ENCODE measurements around the gene UPB1. TPM values are rescaled to one million over a fixed set of nuclear protein-coding genes. Genes with fewer than 3 reads are reported as not detected.

UPB1 gene
- total and polyA plus RNA-seq, 9 of the 15 experiments (the other 6 are each of a cell fraction or from before 2014, with no cell fraction given): 0.06 to 0.11 TPM; not detected in 7

GRCh38 chr22:24571266-24571665, 76.1 kb downstream of the UPB1 start:
- Histone ChIP-seq H3K9ac (ENCODE audit: insufficient read depth in 1 of 2, low read depth in 2 of 2, low read length in 2 of 2) (no peak overlapping the region), H3K36me3 (ENCODE audit: control insufficient read depth, insufficient read depth, low read length) (peaks cover 71% of the 10 kb centered on the region), H3K4me1 (replicated peaks in 1 of 2; ENCODE audit: control insufficient read depth in 2 of 2, insufficient read depth in 2 of 2, low read length in 2 of 2) (no peaks in the 10 kb centered on the region), H4K20me1 (replicated peaks; ENCODE audit: control insufficient read depth, insufficient read depth, low read length) (peaks cover 7% of the 10 kb centered on the region; the same call in 1 of the 2 replicates), H3K9me3 (replicated peaks; ENCODE audit: control insufficient read depth, insufficient read depth, low read depth, low read length) (no peaks in the 10 kb centered on the region), H3K27ac (ENCODE audit: extremely low read depth, low read depth, low read length) (no peak overlapping the region), H3K4me3 (no peak overlapping the region), H3K4me2 (ENCODE audit: insufficient read depth, low read length) (no peak overlapping the region), H3K9me1 (ENCODE audit: control insufficient read depth, insufficient read depth, low read length) (no peaks in the 10 kb centered on the region), H3K27me3 (ENCODE audit: control insufficient read depth in 2 of 2, insufficient read depth in 2 of 2, low read length in 2 of 2) (no peaks in the 10 kb centered on the region), H3K79me2 (ENCODE audit: control insufficient read depth, insufficient read depth, low read length) (peaks cover 18% of the 10 kb centered on the region), H2AFZ (ENCODE audit: low read depth, low read length) (no peak overlapping the region)
- 95% methylated on average over 7 of the region's 7 CpGs for WGBS (ENCODE audit: insufficient coverage, low coverage, missing lambda C conversion rate)
- ATAC-seq (no peak), FAIRE-seq (no peak), DNase-seq (ENCODE audit: extremely low read depth in 1 of 4, low spot score in 3 of 4) (no peak)
- BruUV-seq (replicated peaks): no TSS peak
- ChIA-PET CTCF (ENCODE audit: low intra/inter-chr PET ratio) (no interaction called here), POLR2A (interaction anchor here (0.6 to 1.3 kb wide), 3 partner anchors 15 to 19 kb away, joined by 3 to 5 read pairs (median 3); partner anchors contain the start of gene SNRPD3)
- in situ Hi-C loops (cut with MboI): no loop called here
- intact Hi-C loops (cut with micrococcal nuclease): no loop called here
- TF ChIP-seq POLR2H (tag; IDR thresholded peaks at IDR 0.05; ENCODE audit: low read depth): no peak

DNA sequence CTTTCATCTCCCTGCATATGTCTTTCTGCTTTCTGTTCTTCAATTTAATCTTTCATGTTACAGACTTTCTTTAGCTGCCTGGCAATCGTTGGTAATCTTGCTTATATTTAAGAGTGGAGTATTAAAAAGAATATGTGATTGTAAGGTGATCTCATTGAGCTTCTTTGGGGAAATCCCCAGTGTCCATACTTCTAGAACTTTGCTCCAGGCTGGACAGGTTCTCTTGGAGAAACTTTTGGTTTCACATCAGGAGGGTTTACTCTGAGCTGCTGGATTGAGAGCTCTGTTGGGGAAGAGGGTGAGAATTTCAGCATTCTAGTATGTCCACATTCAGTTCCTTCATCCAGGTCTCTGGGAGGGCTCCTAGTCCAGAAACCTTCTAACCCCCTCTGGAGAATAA, 81.6 kb downstream of the UPB1 start:
- POLR2A ChIA-PET: interaction anchor here (0.6 to 1.5 kb wide), 2 partner anchors 13 to 15 kb away, joined by 3 read pairs; no protein-coding TSS in a partner anchor
- Histone ChIP-seq H3K4me2 (ENCODE audit: insufficient read depth, low read length) (no peak overlapping the region), H3K4me1 (replicated peaks in 1 of 2; ENCODE audit: control insufficient read depth in 2 of 2, insufficient read depth in 2 of 2, low read length in 2 of 2) (no peaks in the 10 kb centered on the region; a peak in 1 of 5 replicates), H4K20me1 (replicated peaks; ENCODE audit: control insufficient read depth, insufficient read depth, low read length) (no peaks in the 10 kb centered on the region), H3K9me1 (ENCODE audit: control insufficient read depth, insufficient read depth, low read length) (no peaks in the 10 kb centered on the region), H3K79me2 (ENCODE audit: control insufficient read depth, insufficient read depth, low read length) (no peaks in the 10 kb centered on the region; the same call in 2 of the 3 replicates), H3K27me3 (ENCODE audit: control insufficient read depth in 2 of 2, insufficient read depth in 2 of 2, low read length in 2 of 2) (no peaks in the 10 kb centered on the region), H3K27ac (ENCODE audit: extremely low read depth, low read depth, low read length) (no peak overlapping the region), H3K4me3 (no peak overlapping the region), H3K9ac (ENCODE audit: insufficient read depth in 1 of 2, low read depth in 2 of 2, low read length in 2 of 2) (no peak overlapping the region), H3K9me3 (replicated peaks; ENCODE audit: control insufficient read depth, insufficient read depth, low read depth, low read length) (no peaks in the 10 kb centered on the region), H3K36me3 (ENCODE audit: control insufficient read depth, insufficient read depth, low read length) (peaks cover 29% of the 10 kb centered on the region), H2AFZ (ENCODE audit: low read depth, low read length) (no peak overlapping the region)
- ATAC-seq: no peak
- no TSS peak for BruUV-seq (replicated peaks)
- TF ChIP-seq SIRT6 (IDR thresholded peaks at IDR 0.05; ENCODE audit: low read depth, low read length): no peak
- TF ChIP-seq, protein P1, sequence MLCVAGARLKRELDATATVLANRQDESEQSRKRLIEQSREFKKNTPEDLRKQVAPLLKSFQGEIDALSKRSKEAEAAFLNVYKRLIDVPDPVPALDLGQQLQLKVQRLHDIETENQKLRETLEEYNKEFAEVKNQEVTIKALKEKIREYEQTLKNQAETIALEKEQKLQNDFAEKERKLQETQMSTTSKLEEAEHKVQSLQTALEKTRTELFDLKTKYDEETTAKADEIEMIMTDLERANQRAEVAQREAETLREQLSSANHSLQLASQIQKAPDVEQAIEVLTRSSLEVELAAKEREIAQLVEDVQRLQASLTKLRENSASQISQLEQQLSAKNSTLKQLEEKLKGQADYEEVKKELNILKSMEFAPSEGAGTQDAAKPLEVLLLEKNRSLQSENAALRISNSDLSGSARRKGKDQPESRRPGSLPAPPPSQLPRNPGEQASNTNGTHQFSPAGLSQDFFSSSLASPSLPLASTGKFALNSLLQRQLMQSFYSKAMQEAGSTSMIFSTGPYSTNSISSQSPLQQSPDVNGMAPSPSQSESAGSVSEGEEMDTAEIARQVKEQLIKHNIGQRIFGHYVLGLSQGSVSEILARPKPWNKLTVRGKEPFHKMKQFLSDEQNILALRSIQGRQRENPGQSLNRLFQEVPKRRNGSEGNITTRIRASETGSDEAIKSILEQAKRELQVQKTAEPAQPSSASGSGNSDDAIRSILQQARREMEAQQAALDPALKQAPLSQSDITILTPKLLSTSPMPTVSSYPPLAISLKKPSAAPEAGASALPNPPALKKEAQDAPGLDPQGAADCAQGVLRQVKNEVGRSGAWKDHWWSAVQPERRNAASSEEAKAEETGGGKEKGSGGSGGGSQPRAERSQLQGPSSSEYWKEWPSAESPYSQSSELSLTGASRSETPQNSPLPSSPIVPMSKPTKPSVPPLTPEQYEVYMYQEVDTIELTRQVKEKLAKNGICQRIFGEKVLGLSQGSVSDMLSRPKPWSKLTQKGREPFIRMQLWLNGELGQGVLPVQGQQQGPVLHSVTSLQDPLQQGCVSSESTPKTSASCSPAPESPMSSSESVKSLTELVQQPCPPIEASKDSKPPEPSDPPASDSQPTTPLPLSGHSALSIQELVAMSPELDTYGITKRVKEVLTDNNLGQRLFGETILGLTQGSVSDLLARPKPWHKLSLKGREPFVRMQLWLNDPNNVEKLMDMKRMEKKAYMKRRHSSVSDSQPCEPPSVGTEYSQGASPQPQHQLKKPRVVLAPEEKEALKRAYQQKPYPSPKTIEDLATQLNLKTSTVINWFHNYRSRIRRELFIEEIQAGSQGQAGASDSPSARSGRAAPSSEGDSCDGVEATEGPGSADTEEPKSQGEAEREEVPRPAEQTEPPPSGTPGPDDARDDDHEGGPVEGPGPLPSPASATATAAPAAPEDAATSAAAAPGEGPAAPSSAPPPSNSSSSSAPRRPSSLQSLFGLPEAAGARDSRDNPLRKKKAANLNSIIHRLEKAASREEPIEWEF (CRISPR knock-in tag; IDR thresholded peaks at IDR 0.05): no peak
- TF ChIP-seq ZNF57 (CRISPR knock-in tag; IDR thresholded peaks at IDR 0.05): no peak
- TF ChIP-seq CBX1 (IDR thresholded peaks at IDR 0.05; ENCODE audit: low read depth): no peak
- TF ChIP-seq DEAF1 (CRISPR knock-in tag; IDR thresholded peaks at IDR 0.05): no peak
- TF ChIP-seq ZNF512 (tag; IDR thresholded peaks at IDR 0.05): no peak
- FAIRE-seq: no peak
- 63% methylated on average over 1 of the region's 1 CpG for WGBS (ENCODE audit: insufficient coverage, low coverage, missing lambda C conversion rate)
- CTCF ChIA-PET (ENCODE audit: low intra/inter-chr PET ratio): no interaction called here
- DNase-seq (ENCODE audit: extremely low read depth in 1 of 4, low spot score in 3 of 4): no peak
- intact Hi-C loops (cut with micrococcal nuclease): no loop called here
- in situ Hi-C loops (cut with MboI): no loop called here

All from K562 (cell line).